CD4-positive, alpha-beta memory T cell (primary cell): Measurements from ENCODE around the gene PIEZO2. TPM values are rescaled to one million over a fixed set of nuclear protein-coding genes. Genes with fewer than 3 reads are reported as not detected.
A peak's percentile ranks its signal among the peaks of the same experiment; 100 is the strongest.
"Not testable (repeated sequence)": the region's sequence is repeated elsewhere in the genome, so short reads cannot be mapped to it uniquely, and the experiment has no call there.

Experiments
- CTCF ChIA-PET: fragments of 350-600 bp; sonication (Branson Sonifier 250); formaldehyde crosslinking; loops from one replicate; lab custom pipeline; 2021; ENCODE audit warnings: inconsistent platforms; ENCODE audit not compliant: partially characterized antibody; lab: Charles Lee
- POLR2A ChIA-PET: fragments of 350-600 bp; sonication (Branson Sonifier 250); formaldehyde crosslinking; loops from one replicate; lab custom pipeline; 2021; ENCODE audit not compliant: partially characterized antibody; lab: Charles Lee
- DNase-seq, 5 donors: peaks; one replicate each; pipeline versions ENCODE4 v3.0.0 to v3.0.0-alpha.2; 2020 to 2022; ENCODE audit warnings: mixed read lengths in 1 of 5
- H3K27ac ChIP-seq: one replicate; pipeline ENCODE4 v1.7.0; 2013; ENCODE audit warnings: low read depth, low read length
- H3K27me3 ChIP-seq: 2 replicates; pipeline ENCODE4 v1.7.0; 2013; ENCODE audit warnings: mild to moderate bottlenecking, low read length, moderate library complexity; ENCODE audit not compliant: insufficient read depth
- H3K36me3 ChIP-seq: 2 replicates; pipeline ENCODE4 v1.7.0; 2013; ENCODE audit warnings: mild to moderate bottlenecking, low read length, moderate library complexity; ENCODE audit not compliant: insufficient read depth
- H3K4me1 ChIP-seq: 2 replicates; pipeline ENCODE4 v1.7.0; 2013; ENCODE audit warnings: mild to moderate bottlenecking, low read length, moderate library complexity; ENCODE audit not compliant: insufficient read depth
- H3K4me3 ChIP-seq, 2 donors: one replicate each; pipeline ENCODE4 v1.7.0; 2013; ENCODE audit warnings: low read length in 2 of 2, mild to moderate bottlenecking in 1 of 2
- H3K9me3 ChIP-seq, 2 donors: one replicate each; pipeline ENCODE4 v1.7.0; 2013; ENCODE audit warnings: low read length in 2 of 2, control low read depth in 1 of 2; ENCODE audit not compliant: control insufficient read depth in 1 of 2
- H3K27ac Mint-ChIP-seq, 7 donors: one replicate each; pipeline ENCODE4 v1.8.0; 2020 to 2021; ENCODE audit warnings: mixed read lengths in 7 of 7, mild to moderate bottlenecking in 6 of 7, inconsistent platforms in 3 of 7, moderate library complexity in 3 of 7
- H3K27me3 Mint-ChIP-seq, 2 donors: one replicate each; pipeline ENCODE4 v1.8.0; 2020 to 2021; ENCODE audit warnings: mixed read lengths in 2 of 2
- H3K36me3 Mint-ChIP-seq, 2 donors: one replicate each; pipeline ENCODE4 v1.8.0; 2020 to 2021; ENCODE audit warnings: mixed read lengths in 2 of 2, inconsistent platforms in 1 of 2, mild to moderate bottlenecking in 1 of 2
- H3K4me1 Mint-ChIP-seq, 4 donors: one replicate each; pipeline ENCODE4 v1.8.0; 2020 to 2021; ENCODE audit warnings: mixed read lengths in 4 of 4, mild to moderate bottlenecking in 1 of 4
- H3K4me3 Mint-ChIP-seq, 8 donors: one replicate each; pipeline ENCODE4 v1.8.0; 2020 to 2021; ENCODE audit warnings: mixed read lengths in 8 of 8, mild to moderate bottlenecking in 7 of 8, moderate library complexity in 6 of 8, inconsistent platforms in 3 of 8
- H3K9me3 Mint-ChIP-seq, 8 donors: one replicate each; pipeline ENCODE4 v1.8.0; 2020 to 2021; ENCODE audit warnings: mixed read lengths in 8 of 8, mild to moderate bottlenecking in 5 of 8, inconsistent platforms in 3 of 8, moderate library complexity in 1 of 8
- intact Hi-C: fragments of 100-400 bp; cut with micrococcal nuclease; formaldehyde crosslinking; loops from one replicate; pipeline ENCODE4 v1.15.1; 2023
- polyA plus RNA-seq, 2 donors: library from polyadenylated mRNA; unstranded; fragments of 300-500 nt; fragmentation: Illumina TruSeq; gene quantifications; one replicate each; pipeline ENCODE4 v1.2.3, GENCODE V29; 2021
- total RNA-seq, 2 experiments: library from RNA; stranded (reverse); gene quantifications; one replicate each; pipeline ENCODE4 v1.2.3, GENCODE V29; 2021

Gene PIEZO2
- total and polyA plus RNA-seq, 4 experiments from 2014 or later = not detected

DNA sequence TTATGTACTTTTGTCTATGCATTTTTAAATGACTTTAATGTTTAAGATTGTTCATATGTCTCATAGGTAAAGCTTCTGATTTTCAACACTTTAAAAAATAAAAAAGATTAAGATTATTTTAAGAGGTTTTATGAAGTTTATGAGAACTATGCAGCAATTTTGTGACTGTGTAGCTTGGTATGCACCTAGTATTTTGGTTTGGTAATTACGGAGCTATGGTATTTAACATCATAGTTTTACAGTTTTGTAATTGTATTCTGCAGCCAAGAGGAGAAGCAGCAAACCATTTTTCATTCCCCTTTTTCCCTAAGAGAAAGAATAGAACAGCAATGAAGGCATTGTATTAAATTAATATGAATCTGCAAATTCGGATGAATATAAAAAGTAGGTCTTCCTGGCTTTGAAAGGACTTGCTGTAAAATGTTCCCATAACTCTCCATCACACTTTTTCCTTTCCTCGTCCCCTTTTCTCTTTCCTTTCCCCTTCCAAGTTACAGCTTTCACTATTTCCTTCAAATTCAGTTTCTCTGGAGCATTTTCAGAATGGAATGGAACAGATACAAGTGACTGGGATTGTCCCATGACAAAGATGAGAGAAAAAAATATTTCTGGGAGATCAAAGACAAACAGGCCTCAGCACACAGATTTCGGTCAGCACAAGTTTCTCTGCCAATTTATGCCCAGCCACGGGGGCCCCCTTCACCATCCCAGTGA, 26.1 kb upstream of the PIEZO2 start:
- Histone ChIP-seq H3K27me3 (no peaks in the 10 kb centered on the region), H3K27ac (no peak overlapping the region), H3K36me3 (no peaks in the 10 kb centered on the region), H3K9me3 (no peaks in the 10 kb centered on the region), H3K4me1 (no peaks in the 10 kb centered on the region), H3K4me3 (no peak overlapping the region)
- DNase-seq = no peak
- Mint-ChIP-seq H3K9me3 (no peaks in the 10 kb centered on the region), H3K4me1 (no peaks in the 10 kb centered on the region), H3K27me3 (peaks cover 1 to 2% of the 10 kb centered on the region in 2 donors), H3K27ac (no peak overlapping the region), H3K36me3 (no peaks in the 10 kb centered on the region), H3K4me3 (no peak overlapping the region)
- ChIA-PET POLR2A (no interaction called here), CTCF (no interaction called here)
- intact Hi-C loops = no loop called here

DNA sequence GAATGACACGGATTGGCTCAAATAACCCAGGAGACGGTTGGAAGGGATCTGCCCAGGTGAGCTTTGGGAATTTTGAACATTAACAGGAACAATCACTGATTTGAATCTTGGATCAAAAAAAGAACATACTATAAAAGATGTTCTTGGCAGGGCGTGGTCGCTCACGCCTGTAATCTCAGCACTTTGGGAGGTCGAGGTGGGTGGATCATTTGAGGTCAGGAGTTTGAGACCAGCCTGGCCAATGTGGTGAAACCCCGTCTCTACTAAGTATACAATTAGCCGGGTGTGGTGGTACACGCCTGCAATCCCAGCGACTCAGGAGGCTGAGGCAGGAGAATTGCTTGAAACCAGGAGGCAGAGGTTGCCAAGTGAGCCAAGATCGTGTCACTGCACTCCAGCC, 24.8 kb upstream of the PIEZO2 start:
- DNase-seq, H3K27me3 Mint-ChIP-seq, H3K4me3 ChIP-seq, intact Hi-C loops, H3K4me1 ChIP-seq, H3K36me3 ChIP-seq, H3K27ac ChIP-seq, H3K4me1 Mint-ChIP-seq, POLR2A ChIA-PET, H3K4me3 Mint-ChIP-seq, H3K27ac Mint-ChIP-seq, CTCF ChIA-PET, H3K36me3 Mint-ChIP-seq, H3K9me3 Mint-ChIP-seq, H3K9me3 ChIP-seq, H3K27me3 ChIP-seq: not testable (repeated sequence)

- H3K4me1 ChIP-seq = no peaks in the 10 kb centered on the region
- POLR2A ChIA-PET = no interaction called here
- no peak overlapping the region for H3K27ac Mint-ChIP-seq
- H3K9me3 Mint-ChIP-seq = peaks cover 0 to 3% (median 0%) of the 10 kb centered on the region in 8 donors
- H3K27me3 ChIP-seq = no peaks in the 10 kb centered on the region
- CTCF ChIA-PET = no interaction called here
- no peak overlapping the region for H3K27ac ChIP-seq
- peaks cover 2 to 7% of the 10 kb centered on the region in 2 donors for H3K27me3 Mint-ChIP-seq
- H3K4me1 Mint-ChIP-seq = no peaks in the 10 kb centered on the region
- H3K4me3 Mint-ChIP-seq = no peak overlapping the region
- intact Hi-C loops = no loop called here
- no peaks in the 10 kb centered on the region for H3K9me3 ChIP-seq
- DNase-seq = no peak
- H3K4me3 ChIP-seq = no peak overlapping the region
- H3K36me3 ChIP-seq = no peaks in the 10 kb centered on the region
- no peaks in the 10 kb centered on the region for H3K36me3 Mint-ChIP-seq
Measured at GRCh38 chr18:11167778-11168177, 18.4 kb upstream of the PIEZO2 start.

- Mint-ChIP-seq H3K4me1 (no peaks in the 10 kb centered on the region), H3K4me3 (no peak overlapping the region), H3K9me3 (peaks cover 0 to 3% (median 0%) of the 10 kb centered on the region in 8 donors), H3K27ac (no peak overlapping the region), H3K36me3 (no peaks in the 10 kb centered on the region), H3K27me3 (peaks cover 2 to 5% of the 10 kb centered on the region in 2 donors)
- ChIA-PET POLR2A (no interaction called here), CTCF (no interaction called here)
- Histone ChIP-seq H3K4me3 (no peak overlapping the region), H3K4me1 (no peaks in the 10 kb centered on the region), H3K9me3 (no peaks in the 10 kb centered on the region), H3K36me3 (no peaks in the 10 kb centered on the region), H3K27me3 (no peaks in the 10 kb centered on the region), H3K27ac (no peak overlapping the region)
- intact Hi-C loops = no loop called here
- DNase-seq = no peak
Measured at GRCh38 chr18:11165952-11166351, 16.6 kb upstream of the PIEZO2 start.

- H3K9me3 Mint-ChIP-seq = peaks cover 0 to 3% (median 0%) of the 10 kb centered on the region in 8 donors
- Histone ChIP-seq H3K27ac (no peak overlapping the region), H3K4me1 (no peaks in the 10 kb centered on the region), H3K9me3 (no peaks in the 10 kb centered on the region), H3K27me3 (no peaks in the 10 kb centered on the region), H3K4me3 (no peak overlapping the region), H3K36me3 (no peaks in the 10 kb centered on the region)
- no peak for DNase-seq
- no peaks in the 10 kb centered on the region for H3K36me3 Mint-ChIP-seq
- ChIA-PET CTCF (no interaction called here), POLR2A (no interaction called here)
- H3K4me3 Mint-ChIP-seq = no peak overlapping the region
- H3K27me3 Mint-ChIP-seq = peaks cover 2 to 8% of the 10 kb centered on the region in 2 donors
- H3K27ac Mint-ChIP-seq = no peak overlapping the region
- no peaks in the 10 kb centered on the region for H3K4me1 Mint-ChIP-seq
- intact Hi-C loops = no loop called here
Measured at GRCh38 chr18:11165138-11165537, 15.8 kb upstream of the PIEZO2 start.

DNA sequence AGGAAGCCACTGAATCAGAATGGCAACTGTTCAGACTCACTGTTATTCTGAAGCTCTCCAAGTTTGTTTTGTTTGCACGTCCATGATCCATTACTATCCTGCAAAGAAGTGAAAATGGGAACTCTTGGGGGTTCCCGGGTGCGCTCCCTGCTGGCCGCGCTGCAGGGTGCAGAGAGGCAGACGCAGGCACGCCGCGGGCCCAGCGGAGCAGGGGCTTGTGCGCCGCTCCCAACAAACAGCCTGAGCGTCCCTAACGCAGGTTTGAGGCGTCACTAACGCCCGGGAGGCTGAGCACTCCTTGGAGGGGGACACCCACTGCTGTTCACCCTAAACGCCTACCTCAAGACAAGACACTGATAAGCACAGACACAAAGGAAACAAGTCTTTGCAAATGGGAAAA, 14.3 kb upstream of the PIEZO2 start:
- H3K36me3 Mint-ChIP-seq = no peaks in the 10 kb centered on the region
- Histone ChIP-seq H3K9me3 (no peaks in the 10 kb centered on the region), H3K36me3 (no peaks in the 10 kb centered on the region), H3K27me3 (no peaks in the 10 kb centered on the region), H3K27ac (no peak overlapping the region), H3K4me1 (no peaks in the 10 kb centered on the region), H3K4me3 (no peak overlapping the region)
- intact Hi-C loops = no loop called here
- CTCF ChIA-PET = no interaction called here
- POLR2A ChIA-PET = no interaction called here
- peak overlapping the region in 1 of 8 donors; percentile 52 for H3K4me3 Mint-ChIP-seq
- H3K4me1 Mint-ChIP-seq = no peaks in the 10 kb centered on the region
- no peak overlapping the region for H3K27ac Mint-ChIP-seq
- no peak for DNase-seq
- peaks cover 2 to 8% of the 10 kb centered on the region in 2 donors for H3K27me3 Mint-ChIP-seq
- H3K9me3 Mint-ChIP-seq = peaks cover 0 to 4% (median 0%) of the 10 kb centered on the region in 8 donors

- Histone ChIP-seq H3K9me3 (no peaks in the 10 kb centered on the region), H3K27me3 (no peaks in the 10 kb centered on the region), H3K4me3 (no peak overlapping the region), H3K4me1 (no peaks in the 10 kb centered on the region), H3K36me3 (no peaks in the 10 kb centered on the region), H3K27ac (no peak overlapping the region)
- POLR2A ChIA-PET = no interaction called here
- no peaks in the 10 kb centered on the region for H3K4me1 Mint-ChIP-seq
- CTCF ChIA-PET = no interaction called here
- no peak overlapping the region for H3K4me3 Mint-ChIP-seq
- intact Hi-C loops = no loop called here
- H3K9me3 Mint-ChIP-seq = peaks cover 0 to 4% (median 0%) of the 10 kb centered on the region in 8 donors
- no peak for DNase-seq
- H3K27ac Mint-ChIP-seq = no peak overlapping the region
- H3K36me3 Mint-ChIP-seq = no peaks in the 10 kb centered on the region
- H3K27me3 Mint-ChIP-seq = peaks cover 2 to 8% of the 10 kb centered on the region in 2 donors
Measured at GRCh38 chr18:11162889-11163288, 13.5 kb upstream of the PIEZO2 start.
